GM20431 (cell line): ENCODE data around the gene VSTM2L.

Source experiments
- in situ Hi-C: fragments of 300-500 bp; cut with MseI, MboI; formaldehyde crosslinking; loops from one replicate; pipeline ENCODE4 v1.15.0; 2020; ENCODE audit warnings: low sequenced_read_pairs; ENCODE audit not compliant: unreplicated experiment

The VSTM2L gene

DNA sequence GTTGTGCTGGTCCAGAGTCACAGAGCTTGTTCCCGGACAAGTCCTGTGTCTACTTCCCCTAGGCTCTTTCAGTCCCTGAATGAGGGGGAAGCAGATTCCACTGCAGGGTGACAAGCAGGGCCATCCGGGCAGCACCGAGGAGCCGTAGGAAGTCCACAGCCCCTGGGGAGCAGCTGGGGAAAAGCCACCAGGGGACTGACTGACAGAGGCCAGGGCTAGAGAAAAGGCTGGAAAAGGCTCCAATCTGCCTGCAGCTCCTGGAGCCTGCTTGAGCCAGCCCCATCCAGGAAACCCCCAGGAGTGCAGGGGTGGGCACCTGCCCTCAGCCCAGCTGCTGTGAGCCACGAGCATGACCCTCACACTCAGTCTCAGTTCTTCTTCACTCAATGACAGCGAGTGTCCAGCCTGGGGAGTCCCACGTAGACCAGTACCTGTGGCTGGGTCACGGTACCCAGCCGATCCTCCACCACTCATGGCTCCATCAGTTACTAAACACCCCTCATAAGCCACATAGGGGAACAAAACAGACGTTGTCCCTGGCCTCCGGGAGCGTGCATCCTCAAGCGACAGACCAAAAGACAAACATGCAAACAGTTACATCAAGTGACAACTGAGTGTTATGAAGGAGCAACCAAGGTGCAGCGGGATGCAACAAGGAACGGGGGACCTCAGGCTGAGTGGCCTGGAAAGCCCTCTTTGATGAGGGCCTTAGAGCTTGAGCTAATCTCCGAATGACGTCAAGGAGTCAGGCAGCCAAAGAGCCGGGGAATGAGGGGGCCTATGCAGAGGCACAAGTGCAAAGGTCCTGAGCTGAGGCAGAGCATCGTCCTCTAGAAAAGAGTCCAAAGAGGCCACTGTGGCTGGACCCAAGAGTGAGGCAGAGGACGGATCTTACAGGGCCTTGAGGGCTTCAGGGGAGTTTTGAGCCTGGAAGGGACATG is 24.8 kb upstream of the VSTM2L start:
- in situ Hi-C loops, result no loop called here

- in situ Hi-C loops, result no loop called here
Observed at GRCh38 chr20:37878835-37879599, 23.9 kb upstream of the VSTM2L start.

DNA sequence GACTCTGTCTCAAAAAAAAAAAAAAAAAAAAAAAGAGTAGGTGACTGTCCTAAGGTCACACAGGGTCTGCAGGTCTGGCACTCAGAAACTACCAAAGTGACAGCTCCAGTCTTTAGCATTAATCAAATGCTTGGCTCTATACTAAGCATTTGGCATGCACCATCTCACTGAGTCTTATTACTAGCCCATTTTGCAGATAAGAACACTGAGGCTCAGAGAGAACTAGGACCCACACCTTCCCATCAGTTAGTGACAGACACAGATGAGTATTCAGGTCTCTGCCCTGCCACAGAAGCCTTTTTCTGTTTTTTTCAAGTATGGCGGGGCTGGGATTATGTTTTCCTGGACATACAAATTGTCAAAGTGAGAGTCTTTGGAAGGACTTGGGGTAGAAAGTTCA is 23.1 kb upstream of the VSTM2L start:
- in situ Hi-C loops, result no loop called here

DNA sequence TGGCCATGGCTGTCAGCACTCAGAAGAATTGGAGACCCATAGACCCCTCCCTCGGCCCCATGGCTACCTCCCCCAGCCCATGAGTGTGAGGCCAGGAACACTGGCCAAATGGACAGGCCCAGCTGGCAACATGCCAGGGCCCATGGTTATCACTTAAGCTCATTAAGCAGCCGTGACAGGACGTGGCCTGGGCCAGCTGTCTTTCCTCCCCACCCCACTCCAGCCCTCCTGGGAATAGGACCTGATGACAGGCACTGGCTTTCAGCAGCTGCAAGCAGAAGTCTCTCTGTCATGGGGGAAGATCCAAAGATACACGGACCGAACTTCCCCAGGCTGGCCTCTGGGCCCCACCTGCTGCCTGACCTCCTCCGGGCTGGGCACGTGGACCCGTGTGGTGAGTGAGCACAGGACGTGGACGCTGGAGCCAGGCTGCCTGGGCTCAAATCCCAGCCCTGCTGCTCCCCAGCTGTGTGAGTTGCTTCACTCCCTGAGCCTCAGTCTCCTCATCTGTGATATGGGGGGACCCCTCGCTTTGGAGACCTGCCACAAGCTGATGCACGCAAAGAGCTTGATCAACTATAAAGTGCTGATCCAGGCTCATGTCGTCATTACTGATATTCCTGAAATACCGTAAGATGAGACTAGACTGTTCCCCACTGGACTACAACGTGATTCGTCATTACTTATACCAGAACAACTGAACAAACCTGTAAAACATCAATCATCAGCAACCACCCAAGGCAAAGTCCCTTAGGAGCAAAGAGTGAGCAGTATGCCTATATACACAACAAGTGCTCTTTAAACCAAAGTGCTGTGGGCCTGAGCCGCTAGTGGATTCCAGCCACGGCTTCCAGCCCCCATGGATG is 22.0 kb upstream of the VSTM2L start:
- in situ Hi-C loops, result no loop called here

DNA sequence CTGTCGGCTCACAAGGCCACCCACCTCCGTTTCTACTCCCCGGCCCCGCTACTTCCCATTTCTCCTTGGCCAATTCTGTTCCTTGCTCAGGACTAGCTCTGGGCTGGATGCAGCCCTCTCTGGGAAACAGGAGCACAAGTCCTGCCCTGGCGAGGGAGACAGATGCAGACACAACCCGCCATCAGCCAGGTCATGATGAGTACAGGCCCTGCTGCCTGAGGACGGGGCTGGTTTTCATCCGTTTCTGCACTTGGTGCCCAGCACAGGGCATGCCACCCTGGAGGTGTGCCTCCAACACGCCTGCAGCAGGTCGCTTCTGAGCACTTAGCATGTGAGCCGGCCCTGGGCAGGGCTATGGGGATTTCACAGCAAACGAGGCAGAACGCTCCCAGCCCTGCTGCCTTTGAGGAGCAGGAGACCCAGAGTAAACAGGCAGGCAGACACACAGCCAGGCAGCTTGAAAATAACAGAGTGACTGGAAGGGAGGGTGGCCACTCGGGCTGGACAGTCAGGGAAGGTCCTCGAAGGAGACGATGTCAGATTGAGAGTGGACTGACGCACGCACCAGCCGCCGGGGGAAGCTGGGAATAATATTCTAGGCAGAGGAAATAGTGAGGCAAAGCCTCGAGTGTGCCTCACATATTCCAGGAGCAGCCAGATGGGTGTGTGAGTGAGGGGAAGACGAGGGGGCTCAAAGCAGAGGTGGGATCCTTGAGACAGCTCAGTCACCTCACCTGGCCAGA is 21.2 kb upstream of the VSTM2L start:
- in situ Hi-C loops, result no loop called here

GRCh38 chr20:37882961-37883712 is 19.8 kb upstream of the VSTM2L start:
- in situ Hi-C loops, result no loop called here

DNA sequence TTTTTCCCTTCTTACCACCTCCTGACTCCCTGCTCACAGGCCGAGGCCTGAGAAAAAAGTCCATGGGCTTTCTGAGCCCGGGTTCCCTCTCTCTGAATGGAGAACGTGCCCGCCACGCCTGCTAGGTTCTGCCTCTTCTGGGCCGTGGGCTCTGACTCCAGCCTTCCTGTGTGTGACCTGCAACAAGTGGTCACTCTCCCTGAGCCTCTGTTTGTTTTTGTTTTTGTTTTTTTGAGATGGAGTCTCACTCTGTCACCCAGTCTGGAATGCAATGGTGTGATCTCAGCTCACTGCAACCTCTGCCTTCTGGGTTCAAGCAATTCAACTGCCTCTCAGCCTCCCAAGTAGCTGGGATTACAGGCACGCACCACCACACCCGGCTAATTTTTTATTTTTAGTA is 17.9 kb upstream of the VSTM2L start:
- in situ Hi-C loops, result no loop called here

DNA sequence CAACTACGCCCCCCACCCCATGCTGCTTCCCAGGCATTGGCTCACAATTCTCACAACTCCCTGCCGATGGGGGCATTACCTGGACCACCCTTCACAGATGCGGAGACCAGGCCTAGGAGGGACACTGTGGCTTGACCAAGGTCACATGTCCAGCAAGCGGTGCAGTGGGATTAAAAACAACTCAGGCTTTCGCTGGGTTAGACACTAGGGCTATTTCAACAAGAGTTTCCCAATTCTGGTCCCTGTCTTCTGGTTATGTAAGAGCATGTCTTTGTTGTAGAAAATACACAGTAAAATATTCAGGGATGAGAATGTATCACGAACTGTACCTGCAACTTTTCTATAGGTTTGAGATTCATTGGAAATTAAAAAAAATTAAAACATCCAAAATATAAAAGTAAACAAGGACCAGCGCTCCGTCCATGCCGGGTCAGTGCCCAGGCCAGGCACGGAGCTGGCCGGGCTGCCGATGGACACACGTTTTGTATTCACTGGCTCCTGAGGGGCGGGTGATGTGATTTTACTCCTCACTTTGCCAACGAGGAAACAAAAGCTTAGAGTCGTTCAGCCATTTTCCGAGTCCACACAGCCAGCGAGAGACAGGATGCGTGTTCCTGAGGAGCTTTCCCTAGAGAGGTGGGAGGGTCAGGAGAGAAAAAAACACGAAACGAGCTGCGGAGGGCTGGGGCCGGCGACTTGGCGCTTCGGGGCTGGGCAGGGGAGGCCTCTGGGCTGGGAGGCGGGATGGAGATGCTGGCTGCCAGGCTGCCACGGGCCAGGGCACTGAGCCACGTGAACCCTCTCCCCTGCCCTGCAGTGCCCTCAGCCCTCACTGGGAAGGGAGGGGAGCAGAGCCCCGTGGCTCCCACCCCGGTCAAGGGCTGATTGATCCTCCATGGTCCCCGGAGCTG is 17.1 kb upstream of the VSTM2L start:
- in situ Hi-C loops, result no loop called here

- in situ Hi-C loops, result no loop called here
Observed at GRCh38 chr20:37886851-37887297, 16.1 kb upstream of the VSTM2L start.

- in situ Hi-C loops, result no loop called here
Observed at GRCh38 chr20:37888641-37889040, 14.3 kb upstream of the VSTM2L start.

DNA sequence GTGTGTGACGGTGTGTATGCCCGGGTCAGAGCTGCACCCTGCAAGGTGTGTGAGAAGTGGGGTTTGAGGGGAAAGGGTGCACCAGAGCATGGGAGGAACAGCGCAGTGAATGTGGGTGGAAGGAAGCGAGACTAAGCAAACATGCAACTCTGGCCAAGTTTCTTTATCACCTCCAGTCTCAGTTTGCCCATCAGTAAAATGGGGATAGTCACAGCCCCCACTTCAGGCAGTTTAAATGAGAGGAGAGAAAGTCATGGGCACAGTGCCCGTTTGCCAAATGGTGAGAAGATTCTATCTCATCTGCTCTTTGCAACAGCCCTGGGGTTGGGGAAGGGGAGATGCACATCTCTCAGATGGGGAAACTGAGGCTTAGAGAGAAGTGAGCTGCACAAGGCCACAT is 12.8 kb upstream of the VSTM2L start:
- in situ Hi-C loops, result no loop called here

- in situ Hi-C loops, result no loop called here
Observed at GRCh38 chr20:37890643-37891042, 12.3 kb upstream of the VSTM2L start.

DNA sequence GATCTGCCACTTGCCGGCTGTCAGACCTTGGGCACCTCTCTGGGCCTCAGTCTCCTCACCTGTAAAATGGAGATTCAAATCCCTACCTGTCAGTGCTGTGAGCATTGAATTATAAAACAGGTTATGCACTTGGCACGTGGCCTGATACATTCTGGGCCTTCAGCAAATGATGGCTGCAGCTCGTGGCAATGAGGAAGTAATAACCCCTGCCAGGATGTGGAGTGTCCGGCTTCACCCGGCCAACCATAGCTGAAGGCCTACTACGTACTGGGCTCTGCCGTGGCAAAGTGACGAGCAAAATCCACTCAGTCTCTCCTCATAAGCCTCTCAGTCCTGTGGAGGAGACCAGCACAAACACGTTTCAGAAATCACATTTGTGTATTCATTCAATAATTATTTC is 10.9 kb upstream of the VSTM2L start:
- in situ Hi-C loops, result no loop called here

DNA sequence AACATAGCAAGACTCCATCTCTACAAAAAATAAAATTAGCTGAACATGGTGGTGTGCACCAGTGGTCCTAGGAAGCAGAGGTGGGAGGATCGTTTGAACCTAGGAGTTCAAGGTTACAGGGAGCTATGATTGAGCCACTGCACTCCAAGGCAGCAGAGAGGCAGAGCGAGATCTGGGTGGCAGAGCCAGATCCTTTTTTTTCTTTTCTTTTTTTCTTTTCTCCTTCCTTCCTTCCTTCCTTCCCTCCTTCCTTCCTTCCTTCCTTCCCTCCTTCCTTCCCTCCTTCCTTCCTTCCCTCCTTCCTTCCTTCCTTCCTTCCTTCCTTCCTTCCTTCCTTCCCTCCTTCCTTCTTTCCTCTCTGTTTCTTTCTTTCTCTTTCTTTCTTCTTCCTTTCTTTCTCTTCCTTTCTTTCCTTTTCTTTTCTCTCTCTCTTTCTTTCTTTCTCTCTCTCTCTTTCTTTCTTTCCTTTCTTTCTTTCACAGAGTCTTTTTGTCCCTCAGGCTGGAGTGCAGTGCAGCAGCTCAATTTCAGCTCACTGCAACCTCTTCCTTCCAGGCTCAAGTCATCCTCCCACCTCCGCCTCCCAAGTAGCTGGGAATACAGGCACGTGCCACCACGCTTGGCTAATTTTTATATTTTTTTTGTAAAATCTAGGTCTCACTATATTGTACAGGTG is 9.2 kb upstream of the VSTM2L start:
- in situ Hi-C loops, result no loop called here

- in situ Hi-C loops, result no loop called here
Observed at GRCh38 chr20:37894454-37894853, 8.5 kb upstream of the VSTM2L start.

GRCh38 chr20:37895166-37895565 is 7.8 kb upstream of the VSTM2L start:
- in situ Hi-C loops, result no loop called here

- in situ Hi-C loops, result no loop called here
Observed at GRCh38 chr20:37896932-37897548, 5.9 kb upstream of the VSTM2L start.
